T-cell (primary cell): ENCODE measurements around the gene ADTRP. TPM values are rescaled to one million over a fixed set of nuclear protein-coding genes. Genes with fewer than 3 reads are reported as not detected.

Experiments
- ATAC-seq, 4 experiments: fragments of 200-7000 bp in 3 of 4; fragments of 150-1000 bp in 1 of 4; cut with Tn5 transposase; replicated peaks in 1 of 4; 1 replicate in 3 of 4; 2 replicates in 1 of 4; pipeline ENCODE4 v1.10.0; 2021; ENCODE audit warnings: moderate library complexity in 3 of 4, mild to moderate bottlenecking in 2 of 4, moderate number of reproducible peaks in 1 of 4
- CTCF ChIA-PET, 2 donors: fragments of 300-600 bp; sonication (Branson Sonifier 250); formaldehyde crosslinking; loops; one replicate each; lab custom pipeline; 2022; ENCODE audit warnings: antibody characterized with exemption in 2 of 2; lab: Charles Lee
- POLR2A ChIA-PET, 2 donors: fragments of 300-600 bp; sonication (Branson Sonifier 250); formaldehyde crosslinking; loops; one replicate each; lab custom pipeline; 2022; ENCODE audit warnings: antibody characterized with exemption in 2 of 2; lab: Charles Lee
- DNase-seq, 35 experiments: peaks; one replicate each; pipeline versions ENCODE4 v3.0.0 to v3.0.0-alpha.2; 2013 to 2023
- H3K27ac ChIP-seq: one replicate; pipeline ENCODE4 v1.5.1; 2013; ENCODE audit warnings: low read length
- H3K27me3 ChIP-seq, 2 experiments: replicated peaks in 1 of 2; 1 replicate in 1 of 2; 2 replicates in 1 of 2; pipeline versions ENCODE4 v1.6.1 to v1.7.0; 2013; ENCODE audit warnings: low read length in 1 of 2, mixed read lengths in 1 of 2; ENCODE audit not compliant: control insufficient read depth in 2 of 2, insufficient read depth in 2 of 2; ENCODE audit errors: extremely low read depth in 1 of 2
- H3K36me3 ChIP-seq, 2 donors: 1 replicate in 1 of 2; 2 replicates in 1 of 2; pipeline versions ENCODE4 v1.6.1 to v1.7.0; 2013; ENCODE audit warnings: low read length in 1 of 2; ENCODE audit not compliant: control insufficient read depth in 2 of 2, insufficient read depth in 1 of 2; ENCODE audit errors: extremely low read depth in 1 of 2
- H3K4me1 ChIP-seq, 2 experiments: 1 replicate in 1 of 2; 2 replicates in 1 of 2; pipeline versions ENCODE4 v1.6.1 to v1.7.0; 2013; ENCODE audit warnings: low read length in 2 of 2, mixed read lengths in 1 of 2; ENCODE audit not compliant: insufficient read depth in 2 of 2, control insufficient read depth in 1 of 2; ENCODE audit errors: extremely low read depth in 1 of 2
- H3K4me3 ChIP-seq, 2 donors: 1 replicate in 1 of 2; 2 replicates in 1 of 2; pipeline versions ENCODE4 v1.5.1 to v1.7.0; 2013; ENCODE audit warnings: mild to moderate bottlenecking in 2 of 2, low read length in 1 of 2, moderate library complexity in 1 of 2; ENCODE audit not compliant: control insufficient read depth in 1 of 2; ENCODE audit errors: extremely low read depth in 1 of 2
- H3K9me3 ChIP-seq: 2 replicates; pipeline ENCODE4 v1.7.0; 2013
- H3K27ac Mint-ChIP-seq, 2 donors: one replicate each; pipeline ENCODE4 v1.8.0; 2020 to 2021; ENCODE audit warnings: mild to moderate bottlenecking in 2 of 2, mixed read lengths in 2 of 2
- H3K27me3 Mint-ChIP-seq, 2 donors: one replicate each; pipeline ENCODE4 v1.8.0; 2021 to 2022; ENCODE audit warnings: mixed read lengths in 2 of 2
- H3K36me3 Mint-ChIP-seq: one replicate; pipeline ENCODE4 v1.8.0; 2021; ENCODE audit warnings: mixed read lengths
- H3K4me1 Mint-ChIP-seq, 3 donors: one replicate each; pipeline ENCODE4 v1.8.0; 2020 to 2022; ENCODE audit warnings: mixed read lengths in 3 of 3, mild to moderate bottlenecking in 1 of 3
- H3K4me3 Mint-ChIP-seq, 3 donors: one replicate each; pipeline ENCODE4 v1.8.0; 2020 to 2022; ENCODE audit warnings: mild to moderate bottlenecking in 3 of 3, mixed read lengths in 3 of 3, moderate library complexity in 3 of 3
- H3K9me3 Mint-ChIP-seq, 3 donors: one replicate each; pipeline ENCODE4 v1.8.0; 2020 to 2022; ENCODE audit warnings: mixed read lengths in 3 of 3
- WGBS: methylation state at CpG from one replicate; pipeline ENCODE4 v1.1.5; 2013; ENCODE audit warnings: missing lambda C conversion rate; ENCODE audit not compliant: insufficient coverage; 5-methylcytosine and 5-hydroxymethylcytosine counted together
- total RNA-seq, 35 experiments: library from RNA in 6 of 35; stranded (reverse) in 6 of 35; fragments of 120-200 nt in 1 of 35; gene quantifications; one replicate each; pipeline versions ENCODE4 v1.2.1 to v1.2.4 and lab custom pipeline; 2013 to 2026

Gene ADTRP
- total RNA-seq, 5 donors from 2014 or later (not counting 1 experiment from before 2014, with no cell fraction given): 23.9 to 74.7 (median 59.1) TPM

- Histone ChIP-seq H3K27me3 (peaks cover 0 to 2% of the 10 kb centered on the region in 2 experiments), H3K27ac (no peak overlapping the region), H3K4me1 (peaks cover 0 to 13% of the 10 kb centered on the region in 2 experiments), H3K9me3 (no peaks in the 10 kb centered on the region), H3K36me3 (no peaks in the 10 kb centered on the region), H3K4me3 (no peak overlapping the region)
- 100% methylated on average over 1 of the region's 4 CpGs for WGBS
- Mint-ChIP-seq H3K4me3 (no peak overlapping the region), H3K36me3 (no peaks in the 10 kb centered on the region), H3K27me3 (no peaks in the 10 kb centered on the region), H3K27ac (no peak overlapping the region), H3K4me1 (peaks cover 0 to 9% (median 0%) of the 10 kb centered on the region in 3 donors), H3K9me3 (no peaks in the 10 kb centered on the region)
- DNase-seq: no peak
- ChIA-PET CTCF (no interaction called here), POLR2A (no interaction called here)
- ATAC-seq: no peak
These were observed 3.9 kb upstream of the ADTRP start for GRCh38 chr6:11782524-11782923.

GRCh38 chr6:11780097-11780428 is 1.5 kb upstream of the ADTRP start:
- Mint-ChIP-seq H3K27ac (no peak overlapping the region), H3K27me3 (no peaks in the 10 kb centered on the region), H3K4me1 (peaks cover 0 to 2% (median 0%) of the 10 kb centered on the region in 3 donors), H3K4me3 (no peak overlapping the region), H3K9me3 (no peaks in the 10 kb centered on the region), H3K36me3 (no peaks in the 10 kb centered on the region)
- no peaks in the 10 kb centered on the region for H3K4me1 ChIP-seq
- no peak for ATAC-seq
- H3K36me3 ChIP-seq: no peaks in the 10 kb centered on the region
- POLR2A ChIA-PET: no interaction called here
- no CpG with 5 or more reads among the region's 2 CpGs for WGBS
- H3K4me3 ChIP-seq: no peak overlapping the region
- CTCF ChIA-PET: interaction anchor here in 1 of 2 donors (0.6 kb wide), 1 partner anchor 240 kb away, joined by 3 read pairs; no protein-coding TSS in a partner anchor
- no peaks in the 10 kb centered on the region for H3K27me3 ChIP-seq
- no peaks in the 10 kb centered on the region for H3K9me3 ChIP-seq
- no peak for DNase-seq
- H3K27ac ChIP-seq: no peak overlapping the region

DNA sequence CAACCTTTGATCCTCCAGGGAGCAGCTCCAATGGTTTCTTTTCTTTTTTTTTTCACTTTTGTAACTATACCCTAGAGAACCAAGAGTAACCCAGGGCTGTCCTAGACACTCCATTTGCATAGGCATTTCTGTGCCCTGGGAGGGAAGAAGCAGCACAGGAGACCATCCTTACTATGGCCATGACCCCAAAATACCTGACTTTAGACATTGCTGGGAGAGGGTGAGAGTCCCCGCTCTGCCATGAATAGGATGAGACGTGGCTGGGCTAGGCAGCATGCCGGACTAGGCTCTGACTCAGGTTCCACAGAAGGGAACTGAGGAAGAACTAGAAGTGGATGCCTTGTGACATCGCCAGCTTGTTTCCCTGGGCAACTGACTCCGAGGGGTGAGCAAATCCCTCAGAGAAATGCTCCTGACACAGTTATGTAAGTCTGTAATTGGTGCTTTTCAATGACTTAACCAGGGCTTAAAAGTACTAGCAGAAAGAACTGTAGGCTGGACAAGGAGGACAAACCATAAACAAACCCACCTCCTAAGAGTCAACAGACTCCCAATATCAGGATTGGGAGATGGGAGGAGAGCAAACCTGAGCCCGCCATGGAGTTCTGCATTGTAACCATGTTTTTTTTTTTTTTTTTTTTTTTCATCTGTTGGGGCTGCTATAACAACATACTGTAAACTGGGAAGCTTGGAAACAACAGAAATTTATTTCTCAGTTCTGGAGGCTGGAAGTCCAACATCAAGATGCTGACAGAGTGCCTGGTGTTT is 910 bp upstream of the ADTRP start:
- Mint-ChIP-seq H3K4me1 (peaks cover 0 to 1% (median 0%) of the 10 kb centered on the region in 3 donors), H3K36me3 (no peaks in the 10 kb centered on the region), H3K27me3 (no peaks in the 10 kb centered on the region), H3K9me3 (no peaks in the 10 kb centered on the region), H3K27ac (no peak overlapping the region), H3K4me3 (no peak overlapping the region)
- Histone ChIP-seq H3K4me1 (no peaks in the 10 kb centered on the region), H3K27ac (no peak overlapping the region), H3K27me3 (no peaks in the 10 kb centered on the region), H3K4me3 (no peak overlapping the region), H3K9me3 (no peaks in the 10 kb centered on the region), H3K36me3 (no peaks in the 10 kb centered on the region)
- ATAC-seq (no peak), DNase-seq (no peak)
- POLR2A ChIA-PET: no interaction called here
- CTCF ChIA-PET: interaction anchor here in 1 of 2 donors (1.3 kb wide), 1 partner anchor 80 kb away, joined by 3 read pairs; no protein-coding TSS in a partner anchor
- WGBS: 91% methylated on average over 3 of the region's 6 CpGs

GRCh38 chr6:11778036-11778435 is 567 bp downstream of the ADTRP start:
- Mint-ChIP-seq H3K27me3 (no peaks in the 10 kb centered on the region), H3K27ac (no peak overlapping the region), H3K9me3 (no peaks in the 10 kb centered on the region), H3K4me3 (no peak overlapping the region), H3K36me3 (no peaks in the 10 kb centered on the region), H3K4me1 (no peaks in the 10 kb centered on the region)
- 82% methylated on average over 1 of the region's 2 CpGs for WGBS
- H3K4me1 ChIP-seq: no peaks in the 10 kb centered on the region
- H3K27ac ChIP-seq: no peak overlapping the region
- no peaks in the 10 kb centered on the region for H3K36me3 ChIP-seq
- no peaks in the 10 kb centered on the region for H3K9me3 ChIP-seq
- POLR2A ChIA-PET: no interaction called here
- CTCF ChIA-PET: interaction anchor here in 1 of 2 donors (1.3 kb wide), 1 partner anchor 78 kb away, joined by 3 read pairs; no protein-coding TSS in a partner anchor
- no peak for ATAC-seq
- no peak for DNase-seq
- peaks cover 0 to 3% of the 10 kb centered on the region in 2 experiments for H3K27me3 ChIP-seq
- H3K4me3 ChIP-seq: no peak overlapping the region

- no peaks in the 10 kb centered on the region for H3K27me3 Mint-ChIP-seq
- H3K4me3 ChIP-seq: no peak overlapping the region
- no peaks in the 10 kb centered on the region for H3K36me3 Mint-ChIP-seq
- no peaks in the 10 kb centered on the region for H3K4me1 ChIP-seq
- no peaks in the 10 kb centered on the region for H3K9me3 Mint-ChIP-seq
- CTCF ChIA-PET: interaction anchor here in 1 of 2 donors (0.9 kb wide), 1 partner anchor 12 kb away, joined by 3 read pairs; no protein-coding TSS in a partner anchor
- 88% methylated on average over 6 of the region's 8 CpGs for WGBS
- H3K9me3 ChIP-seq: no peaks in the 10 kb centered on the region
- no peak overlapping the region for H3K27ac ChIP-seq
- peaks cover 0 to 7% of the 10 kb centered on the region in 2 experiments for H3K27me3 ChIP-seq
- DNase-seq: no peak
- no peaks in the 10 kb centered on the region for H3K4me1 Mint-ChIP-seq
- POLR2A ChIA-PET: no interaction called here
- H3K27ac Mint-ChIP-seq: no peak overlapping the region
- H3K4me3 Mint-ChIP-seq: no peak overlapping the region
- H3K36me3 ChIP-seq: no peaks in the 10 kb centered on the region
- ATAC-seq: no peak
These were observed 2.7 kb downstream of the ADTRP start for GRCh38 chr6:11775791-11776409.

DNA sequence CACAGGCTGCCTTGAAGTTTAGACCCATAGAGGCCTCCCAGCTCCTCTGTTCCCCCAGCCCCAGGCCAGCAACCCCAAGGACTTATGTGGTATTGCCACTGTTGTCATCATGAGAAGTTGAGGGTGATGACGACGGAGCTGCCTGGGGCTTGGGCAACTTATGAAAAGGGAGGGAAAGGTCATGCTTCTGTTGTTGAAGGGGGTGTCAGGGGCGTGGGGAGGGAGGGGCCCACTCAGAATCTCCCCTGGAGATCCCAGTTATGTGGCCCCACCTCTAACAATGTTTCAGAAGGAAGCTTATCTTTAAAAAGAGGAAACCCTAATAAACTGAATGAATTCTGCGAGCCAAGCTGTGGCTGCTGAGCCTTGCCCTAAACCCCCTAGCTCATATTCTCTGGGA is 4.2 kb downstream of the ADTRP start:
- no peak overlapping the region for H3K27ac Mint-ChIP-seq
- H3K9me3 ChIP-seq: no peaks in the 10 kb centered on the region
- DNase-seq: no peak
- H3K36me3 Mint-ChIP-seq: no peaks in the 10 kb centered on the region
- H3K9me3 Mint-ChIP-seq: no peaks in the 10 kb centered on the region
- H3K4me3 ChIP-seq: no peak overlapping the region
- H3K4me1 Mint-ChIP-seq: no peaks in the 10 kb centered on the region
- H3K27ac ChIP-seq: no peak overlapping the region
- WGBS: no CpG with 5 or more reads among the region's 4 CpGs
- ChIA-PET POLR2A (interaction anchor here in 1 of 2 donors (0.6 kb wide), 1 partner anchor 316 kb away, joined by 4 read pairs; no protein-coding TSS in a partner anchor), CTCF (interaction anchor here in 1 of 2 donors (0.7 kb wide), 1 partner anchor 1738 kb away, joined by 4 read pairs; no protein-coding TSS in a partner anchor)
- no peak overlapping the region for H3K4me3 Mint-ChIP-seq
- no peaks in the 10 kb centered on the region for H3K4me1 ChIP-seq
- H3K27me3 ChIP-seq: peaks cover 0 to 15% of the 10 kb centered on the region in 2 experiments
- ATAC-seq: no peak
- H3K36me3 ChIP-seq: no peaks in the 10 kb centered on the region
- no peaks in the 10 kb centered on the region for H3K27me3 Mint-ChIP-seq
